Tongue (tissue), 2 donors: Measurements from ENCODE around the gene KCNJ16. TPM values are rescaled to one million over a fixed set of nuclear protein-coding genes. Genes with fewer than 3 reads are reported as not detected.

Experiments used
- DNase-seq: peaks from one replicate; pipeline ENCODE4 v3.0.0-alpha.2; 2015
- total RNA-seq: library from RNA; depleted of rRNA; stranded (reverse); fragments of >200 nt; gene quantifications from one replicate; pipeline ENCODE4 v1.2.3, GENCODE V29; 2014

Gene KCNJ16
- total RNA-seq, 1 donor from 2014 or later, result 0.21 TPM

- DNase-seq, result peak; percentile 81
Measured at GRCh38 chr17:70169709-70170597, 94.9 kb downstream of the KCNJ16 start.

GRCh38 chr17:70171159-70171558, 96.1 kb downstream of the KCNJ16 start:
- DNase-seq, result peak; percentile 65

- DNase-seq, result no peak
Measured at GRCh38 chr17:70172449-70172848, 97.4 kb downstream of the KCNJ16 start.

GRCh38 chr17:70172923-70173322, 97.9 kb downstream of the KCNJ16 start:
- no peak for DNase-seq

- DNase-seq, result no peak
Measured at GRCh38 chr17:70173681-70174080, 98.7 kb downstream of the KCNJ16 start.

- DNase-seq, result no peak
Measured at GRCh38 chr17:70181376-70181775, 106.4 kb downstream of the KCNJ16 start.

GRCh38 chr17:70181866-70182265, 106.8 kb downstream of the KCNJ16 start:
- DNase-seq, result no peak

GRCh38 chr17:70183508-70183907, 108.5 kb downstream of the KCNJ16 start:
- no peak for DNase-seq

- DNase-seq, result no peak
Measured at GRCh38 chr17:70184207-70184606, 109.2 kb downstream of the KCNJ16 start.

- DNase-seq, result no peak
Measured at GRCh38 chr17:70184770-70185169, 109.7 kb downstream of the KCNJ16 start.

Other genes with a start within 250 kb of the KCNJ16 start
- 19.1 TPM for gene KCNJ2, start 94.3 kb downstream of the KCNJ16 start, total RNA-seq